ENCODE results near the gene PLS3.
"Not testable (repeated sequence)": the region's sequence is repeated elsewhere in the genome, so short reads cannot be mapped to it uniquely, and the experiment has no call there.

PLS3 gene, protein sequence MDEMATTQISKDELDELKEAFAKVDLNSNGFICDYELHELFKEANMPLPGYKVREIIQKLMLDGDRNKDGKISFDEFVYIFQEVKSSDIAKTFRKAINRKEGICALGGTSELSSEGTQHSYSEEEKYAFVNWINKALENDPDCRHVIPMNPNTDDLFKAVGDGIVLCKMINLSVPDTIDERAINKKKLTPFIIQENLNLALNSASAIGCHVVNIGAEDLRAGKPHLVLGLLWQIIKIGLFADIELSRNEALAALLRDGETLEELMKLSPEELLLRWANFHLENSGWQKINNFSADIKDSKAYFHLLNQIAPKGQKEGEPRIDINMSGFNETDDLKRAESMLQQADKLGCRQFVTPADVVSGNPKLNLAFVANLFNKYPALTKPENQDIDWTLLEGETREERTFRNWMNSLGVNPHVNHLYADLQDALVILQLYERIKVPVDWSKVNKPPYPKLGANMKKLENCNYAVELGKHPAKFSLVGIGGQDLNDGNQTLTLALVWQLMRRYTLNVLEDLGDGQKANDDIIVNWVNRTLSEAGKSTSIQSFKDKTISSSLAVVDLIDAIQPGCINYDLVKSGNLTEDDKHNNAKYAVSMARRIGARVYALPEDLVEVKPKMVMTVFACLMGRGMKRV

DNA sequence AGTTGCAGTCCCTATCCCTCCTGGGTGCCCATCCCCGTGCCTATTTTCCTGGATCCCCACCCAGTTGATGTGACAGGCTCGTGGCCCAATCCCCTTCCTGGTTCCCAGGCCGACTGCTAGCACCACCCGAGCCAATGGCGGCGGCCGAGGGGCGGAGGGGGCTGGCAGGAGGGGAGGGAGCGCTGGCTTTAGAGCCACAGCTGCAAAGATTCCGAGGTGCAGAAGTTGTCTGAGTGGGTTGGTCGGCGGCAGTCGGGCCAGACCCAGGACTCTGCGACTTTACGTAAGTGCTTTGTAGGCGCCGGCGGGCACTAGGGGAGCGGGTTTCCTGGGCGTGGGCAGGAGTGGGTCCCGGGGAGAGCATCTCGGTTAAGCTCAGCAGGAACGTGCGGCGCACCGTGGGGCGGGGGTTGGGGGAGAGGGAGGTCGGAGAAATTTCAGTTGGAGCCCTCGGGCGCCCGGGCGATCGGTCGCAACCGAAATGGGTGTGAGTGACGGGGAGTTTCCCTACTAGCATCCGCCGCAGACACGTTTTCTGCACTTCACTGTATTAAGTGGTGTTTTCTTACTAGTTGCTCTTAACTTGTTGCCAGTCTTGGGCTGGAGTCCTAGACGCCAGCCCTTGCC is at the start of gene PLS3:
TSS of gene PLS3 (plus strand) at position 197 of the 627 bp plus-strand sequence. CDS start 49,077 bp downstream, outside the sequence.
- DNase-seq, result no peak

DNA sequence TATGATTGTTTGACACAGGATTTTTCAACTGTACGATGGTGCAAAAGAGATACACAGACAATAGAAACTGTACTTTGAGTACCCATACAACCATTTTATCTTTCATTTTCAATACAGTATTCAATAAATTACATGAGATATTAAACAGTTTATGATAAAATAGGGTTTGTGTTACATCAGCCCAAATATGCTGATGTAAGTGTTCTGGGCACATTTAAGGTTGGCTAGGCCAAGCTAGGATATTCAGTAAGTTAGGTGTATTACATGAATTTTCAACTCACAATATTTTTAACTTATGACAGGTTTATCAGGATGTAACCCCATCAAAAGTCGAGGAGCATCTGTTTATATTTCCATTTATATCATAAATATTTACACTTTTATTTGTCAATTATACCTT is 42.9 kb upstream of the PLS3 start:
- no peak for DNase-seq

DNA sequence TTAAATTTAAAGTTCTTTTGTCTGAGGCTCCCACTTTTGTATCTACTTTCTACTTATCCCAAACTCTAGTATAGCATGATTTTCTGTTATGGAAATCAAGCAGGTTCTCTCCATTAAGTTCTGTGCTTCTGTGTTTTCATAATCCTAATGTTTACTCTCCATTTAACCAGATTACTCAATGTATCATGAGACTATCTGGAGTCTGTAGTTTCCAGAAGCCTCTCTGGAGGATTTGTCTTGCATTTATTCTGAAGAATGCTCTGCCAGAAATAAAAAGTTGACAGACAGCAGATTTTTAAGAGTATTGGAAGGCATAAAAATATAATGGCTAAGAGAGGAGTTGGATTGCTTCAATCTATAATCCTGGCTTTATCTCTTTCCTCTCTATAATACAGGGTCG is 39.2 kb upstream of the PLS3 start:
- DNase-seq, result no peak

DNA sequence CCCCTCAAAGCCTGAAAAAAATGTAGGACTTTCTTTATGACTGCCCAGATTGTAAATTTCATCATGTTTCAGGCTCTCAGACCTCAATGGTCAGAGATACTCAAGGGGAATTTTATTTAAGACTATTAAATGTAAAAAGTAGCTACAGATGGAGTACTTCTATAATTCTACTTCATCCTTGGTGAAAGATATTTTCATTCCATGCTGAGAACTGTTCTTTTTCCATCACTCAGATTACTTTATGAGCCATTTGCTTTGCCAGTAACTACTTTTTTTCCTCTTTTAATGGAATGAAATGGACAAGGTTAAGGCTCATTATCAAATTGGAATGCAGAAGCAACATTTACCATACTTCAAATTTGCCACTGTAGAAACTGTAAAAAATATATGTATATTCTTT is 38.0 kb upstream of the PLS3 start:
- DNase-seq, result no peak

DNA sequence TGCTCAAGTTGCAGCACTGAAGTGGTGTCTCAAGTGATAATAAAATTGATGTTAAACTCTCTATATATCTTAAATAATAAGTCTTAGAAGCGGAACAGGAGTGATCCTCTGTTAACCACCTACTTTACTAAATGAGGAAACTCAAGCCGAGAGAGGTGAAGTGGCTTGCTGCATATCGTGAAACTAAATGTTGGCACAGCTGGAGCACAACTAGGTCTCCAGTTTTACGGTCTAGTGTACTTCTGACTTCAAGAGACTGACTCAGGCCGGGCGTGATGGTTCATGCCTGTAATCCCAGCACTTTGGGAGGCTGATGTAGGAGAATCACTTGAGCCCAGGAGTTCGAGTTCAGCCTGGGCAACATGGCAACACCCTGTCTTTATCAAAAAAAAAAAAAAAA is 35.5 kb upstream of the PLS3 start:
- no peak for DNase-seq

DNA sequence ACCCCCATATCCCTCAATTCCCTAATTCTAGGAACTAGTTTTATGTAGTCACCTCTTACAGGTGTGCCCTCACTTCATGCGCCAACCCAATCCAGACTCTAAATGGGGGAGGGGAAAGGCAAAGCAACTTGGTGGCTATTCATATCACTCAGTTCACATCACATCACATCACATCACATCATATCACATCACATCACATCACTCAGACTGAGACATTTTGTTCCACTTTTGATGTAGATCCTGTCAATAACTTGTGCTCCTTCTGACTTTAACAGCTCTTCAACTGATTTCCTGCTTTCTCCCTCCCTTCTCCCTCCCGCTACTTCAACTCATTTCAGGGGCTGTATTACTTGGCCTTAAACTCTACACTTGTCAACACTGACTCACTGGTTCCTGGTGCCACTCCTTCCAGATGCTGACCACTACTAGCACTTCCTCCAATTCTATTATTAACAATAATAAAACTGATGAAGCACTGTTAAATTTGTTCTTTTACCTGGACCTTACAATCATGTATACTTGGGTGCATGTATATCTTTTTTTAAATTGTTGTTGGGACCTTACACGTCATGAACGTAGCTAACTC is 29.1 kb upstream of the PLS3 start:
- DNase-seq, result no peak

DNA sequence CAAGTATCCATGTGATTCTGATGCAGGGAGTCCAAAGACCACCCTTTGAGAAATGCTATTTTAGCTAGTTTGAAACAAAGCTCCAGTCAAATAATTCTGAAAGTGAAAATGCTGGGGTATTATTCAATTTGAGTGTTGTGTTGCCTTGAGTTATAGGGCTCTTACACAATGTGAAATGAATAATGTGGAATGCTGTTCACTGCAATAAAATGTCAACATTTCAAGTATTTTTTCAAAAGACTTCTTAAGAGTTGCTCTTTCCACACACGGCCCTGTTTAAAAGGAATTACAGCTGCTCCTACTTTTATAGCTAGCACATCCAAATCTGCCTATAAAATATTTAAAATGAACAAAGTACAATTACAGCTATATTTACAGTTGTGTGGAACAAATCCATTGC is 27.5 kb upstream of the PLS3 start:
- DNase-seq, result no peak

DNA sequence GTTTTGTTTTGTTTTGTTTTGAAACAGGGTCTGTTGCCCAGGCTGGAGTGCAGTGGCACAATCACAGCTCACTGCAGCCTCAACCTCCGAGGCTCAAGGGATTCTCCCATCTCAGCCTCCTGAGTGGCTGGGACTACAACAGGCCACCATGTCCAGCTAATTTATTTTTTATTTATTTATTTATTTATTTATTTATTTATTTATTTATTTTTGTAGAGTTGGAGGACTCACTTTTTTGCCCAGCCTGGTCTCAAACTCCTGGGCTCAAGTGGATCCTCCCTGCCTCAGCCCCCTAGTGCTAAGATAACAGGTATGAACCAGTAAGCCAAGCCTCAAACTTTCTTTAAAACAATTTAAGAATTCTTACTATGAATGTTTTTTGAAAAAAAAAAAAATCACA is 26.6 kb upstream of the PLS3 start:
- no peak for DNase-seq

DNA sequence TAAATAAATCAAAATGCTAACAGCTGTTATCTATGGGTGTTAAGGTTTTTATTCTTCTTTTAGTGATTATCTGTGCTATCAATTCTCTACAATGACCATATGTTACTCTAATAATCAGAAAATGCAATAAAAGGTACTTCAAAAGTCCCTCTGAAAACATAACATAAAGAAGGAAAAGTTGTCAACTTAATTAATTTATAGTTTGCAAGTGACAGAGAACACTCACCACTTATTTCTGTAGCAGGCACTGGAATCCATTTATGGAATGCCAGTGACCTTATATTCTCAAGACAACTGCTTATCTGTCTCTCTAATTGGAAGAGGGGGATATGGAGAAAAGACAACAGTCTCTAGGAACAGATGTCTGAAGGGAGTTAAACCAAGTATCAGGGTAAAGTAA is 25.6 kb upstream of the PLS3 start:
- no peak for DNase-seq

DNA sequence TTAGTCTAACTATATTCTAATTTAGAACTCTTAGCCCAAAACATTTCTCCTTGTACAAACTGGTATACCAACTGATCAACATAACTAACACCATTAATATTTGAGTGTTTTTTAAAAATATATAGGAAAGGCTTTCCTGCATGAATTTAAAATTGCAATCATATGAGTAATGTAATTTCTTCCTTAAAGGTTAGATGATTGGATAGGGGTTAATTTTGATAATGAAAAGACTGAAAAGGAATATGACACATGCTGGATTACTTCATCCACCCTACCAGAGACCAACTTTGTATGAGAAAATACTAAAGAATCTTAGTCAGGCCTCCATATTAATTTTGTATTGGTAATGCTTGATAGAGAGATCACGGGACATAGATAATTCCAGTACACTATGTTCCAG is 25.1 kb upstream of the PLS3 start:
- no peak for DNase-seq

DNA sequence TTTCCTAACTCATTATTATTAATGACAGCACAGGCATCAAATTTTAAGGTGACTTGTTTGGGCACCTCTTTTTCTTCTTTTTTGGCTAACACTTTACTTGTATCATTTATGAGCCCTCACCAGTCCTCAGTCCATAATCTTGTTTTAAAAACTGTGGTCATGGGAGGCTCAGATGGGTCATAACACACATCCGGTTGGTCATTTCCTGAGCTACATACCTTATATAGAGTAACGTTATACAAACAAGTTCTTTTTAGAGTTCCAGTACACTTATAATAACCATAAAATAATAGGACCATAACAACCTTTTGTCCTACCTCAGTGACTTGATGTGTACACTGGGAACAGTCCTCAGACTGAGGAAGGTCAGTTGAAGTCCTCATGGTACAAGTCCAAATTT is 21.1 kb upstream of the PLS3 start:
- DNase-seq, result no peak

DNA sequence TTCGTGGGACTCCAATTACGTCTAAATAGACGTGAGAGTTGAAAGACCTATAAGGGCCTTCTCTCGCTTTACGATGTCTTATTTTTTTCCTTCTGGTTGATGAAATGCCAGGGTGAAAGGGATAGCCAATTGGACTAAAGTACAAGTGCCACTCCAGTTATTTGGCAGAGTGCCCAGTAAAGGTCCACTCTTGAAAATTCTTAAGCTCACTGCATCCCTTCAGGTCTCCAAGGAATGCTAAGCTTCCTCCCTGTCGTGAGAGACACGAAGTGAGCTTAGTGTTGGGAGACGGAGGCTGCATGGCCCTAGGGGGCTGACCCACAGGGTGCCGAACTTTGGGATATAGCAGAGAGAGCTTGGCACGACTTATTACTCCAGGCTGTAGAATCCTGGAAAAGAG is 19.9 kb upstream of the PLS3 start:
- DNase-seq, result not testable (repeated sequence)

DNA sequence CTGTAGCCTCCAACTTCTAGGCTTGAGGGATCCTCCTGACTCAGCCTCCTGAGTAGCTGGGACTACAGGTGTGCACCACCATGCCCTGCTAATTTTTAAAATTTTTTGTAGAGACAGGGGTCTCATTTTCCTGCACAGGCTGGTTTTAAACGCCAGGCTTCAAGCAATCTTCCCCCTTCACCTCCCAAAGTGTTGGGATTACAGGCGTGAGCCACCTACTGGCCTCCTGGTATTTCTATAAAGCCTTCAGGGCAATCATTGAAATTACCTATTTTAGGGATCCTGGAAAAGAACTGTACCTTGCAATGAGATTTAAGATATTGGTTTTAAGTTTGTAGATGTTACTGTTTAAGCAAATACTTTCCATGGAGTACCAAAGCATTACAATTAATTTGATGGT is 13.5 kb upstream of the PLS3 start:
- DNase-seq, result no peak

DNA sequence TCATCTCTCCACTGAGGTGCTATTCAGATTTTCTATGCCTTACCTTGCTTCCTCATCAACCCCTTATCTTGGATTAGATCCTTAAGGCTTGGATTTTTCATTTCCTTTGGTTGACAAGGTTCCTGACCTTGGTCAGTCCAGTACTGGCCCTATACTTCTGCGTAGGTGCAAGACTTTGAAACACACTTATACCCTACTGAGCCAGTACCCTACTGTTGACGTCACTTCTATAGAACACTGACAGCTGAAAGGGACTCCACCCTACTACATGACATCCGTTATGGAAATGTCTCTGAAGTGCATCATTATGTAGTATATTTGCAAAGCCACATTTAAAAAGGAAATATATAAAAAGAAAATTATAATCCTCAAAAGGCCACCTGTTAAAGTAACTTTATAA is 12.0 kb upstream of the PLS3 start:
- DNase-seq, result no peak

DNA sequence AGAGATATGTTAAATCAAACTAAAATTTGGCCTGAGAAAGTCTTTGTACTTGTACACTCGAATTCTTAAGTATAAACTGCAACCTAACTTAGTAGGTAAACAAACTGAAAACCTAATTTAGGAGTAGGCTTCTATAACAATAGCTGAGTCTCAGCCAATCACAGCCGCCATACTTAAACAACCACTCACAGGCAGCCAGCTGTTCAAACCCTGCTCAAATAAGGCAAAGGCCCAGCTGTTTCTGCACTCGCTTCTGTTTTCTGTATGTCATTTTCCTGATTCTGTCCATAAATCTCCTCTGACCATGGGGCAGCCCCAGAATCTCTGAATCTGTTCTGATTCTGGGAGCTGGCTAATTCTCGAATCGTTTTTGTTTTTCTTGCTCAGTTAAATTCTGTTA is 7.8 kb upstream of the PLS3 start:
- no peak for DNase-seq

DNA sequence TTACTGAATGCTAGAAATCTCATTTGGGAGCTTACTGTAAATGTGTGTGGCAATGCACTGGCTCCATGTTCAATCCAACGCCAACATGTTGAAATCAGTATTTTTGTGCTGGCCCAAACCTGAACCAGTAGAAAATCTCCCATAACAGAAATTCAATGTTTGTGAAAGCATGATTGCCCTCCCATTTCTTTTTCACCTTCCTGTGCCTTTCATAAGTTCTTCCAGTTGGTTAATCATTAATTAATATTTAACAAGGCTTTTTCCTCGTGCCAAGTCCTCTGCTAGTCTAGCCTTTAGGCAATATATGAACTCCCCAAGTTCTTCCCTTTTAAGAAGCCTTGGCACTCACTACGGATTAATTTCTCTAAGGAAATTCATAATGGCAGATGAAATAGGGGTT is 1.3 kb upstream of the PLS3 start:
- no peak for DNase-seq

DNA sequence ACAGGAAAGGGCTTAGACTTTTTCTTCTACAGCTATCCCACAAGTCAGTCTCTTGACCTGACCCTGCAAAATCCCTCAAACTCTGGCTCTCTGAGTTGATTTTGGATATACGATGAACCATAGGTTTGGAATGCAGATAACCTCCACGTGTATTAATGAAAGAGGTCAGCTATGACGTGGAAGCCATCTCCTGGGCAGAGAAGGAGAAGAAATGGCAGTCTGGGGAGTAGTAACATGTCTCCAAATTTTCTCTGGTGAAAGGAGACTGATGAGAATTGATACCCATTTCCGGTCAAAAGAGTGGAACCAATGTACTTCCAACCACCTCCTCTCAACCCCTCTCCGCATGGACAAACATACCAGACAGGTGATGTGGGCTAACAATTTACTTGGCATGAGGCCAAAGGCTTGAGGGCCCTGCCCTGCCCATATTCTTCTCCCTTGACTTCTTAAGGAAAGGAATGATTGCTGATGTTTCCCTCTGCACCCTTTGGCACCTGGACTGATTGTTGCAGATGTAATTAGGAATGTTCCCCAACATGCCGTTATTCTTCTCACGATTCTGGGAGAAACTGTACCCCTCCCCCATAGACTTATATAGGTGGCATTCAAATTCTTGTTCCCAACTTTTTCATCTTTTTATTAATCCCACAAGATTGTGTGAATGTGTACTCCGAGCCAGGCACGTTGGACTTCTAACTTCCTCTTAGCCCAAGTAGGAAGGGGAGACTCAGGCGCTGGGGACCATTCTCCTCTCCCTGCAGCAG is 580 bp upstream of the PLS3 start:
- DNase-seq, result no peak

DNA sequence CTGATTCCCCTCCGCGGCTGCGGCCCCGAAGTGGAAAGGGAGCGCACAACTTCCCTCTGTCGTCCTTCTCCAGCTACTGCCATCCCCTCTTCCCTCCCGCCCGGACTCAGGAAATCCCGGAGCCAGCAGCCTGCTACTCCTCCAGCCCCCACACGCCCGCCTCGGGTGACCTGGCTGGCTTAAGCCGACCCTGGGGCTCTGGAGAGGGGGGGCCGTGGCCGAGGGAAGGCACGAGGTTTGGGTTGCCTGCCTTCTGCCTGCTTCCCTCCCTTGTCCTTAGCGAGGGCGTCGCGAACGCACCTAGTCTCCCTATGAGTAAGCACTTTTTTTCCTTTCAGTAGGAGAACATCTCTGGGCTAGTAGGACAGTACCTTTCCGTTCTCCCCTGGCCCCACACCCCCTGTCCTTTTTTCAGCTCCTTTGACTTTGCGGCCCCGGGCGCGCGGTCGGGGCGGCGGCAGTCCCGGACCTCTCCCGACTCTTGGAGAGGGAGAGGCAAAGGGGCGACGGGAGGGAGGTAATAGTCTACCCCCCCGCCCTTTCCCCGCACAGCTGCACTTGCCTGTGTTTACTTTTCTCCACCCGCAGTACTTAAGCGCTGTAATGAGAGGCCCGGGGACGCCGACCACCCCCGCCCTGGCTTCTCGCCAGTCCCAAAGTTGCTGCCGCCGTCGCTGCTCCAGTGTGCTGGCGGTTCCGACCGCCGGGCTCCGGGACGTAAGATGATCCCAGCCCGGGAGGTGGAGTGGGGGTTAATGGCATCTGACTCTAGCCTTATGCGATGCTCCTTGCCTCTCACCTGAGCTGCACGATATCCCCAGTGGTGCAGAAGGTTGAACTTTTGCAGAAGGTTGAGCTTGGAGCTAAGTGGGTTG is 868 bp downstream of the PLS3 start:
- DNase-seq, result no peak

DNA sequence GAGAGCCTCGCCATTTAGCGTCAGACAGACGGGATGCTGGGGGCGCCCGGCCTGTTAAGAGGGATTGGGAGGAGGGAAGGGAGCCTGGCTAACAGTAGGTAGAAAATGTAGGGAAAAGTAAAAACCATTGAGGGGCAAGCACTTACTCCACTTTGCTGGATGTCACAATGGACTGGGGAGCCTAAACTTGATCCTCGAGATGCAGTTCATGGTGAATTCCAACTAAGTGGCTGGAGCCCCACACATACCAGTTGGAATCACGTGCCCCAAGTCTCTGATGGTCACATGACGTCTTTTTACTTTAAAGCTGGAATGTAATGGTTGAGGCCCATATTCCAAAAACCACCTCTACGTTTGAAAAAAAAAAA is 1.5 kb downstream of the PLS3 start:
- DNase-seq, result no peak

DNA sequence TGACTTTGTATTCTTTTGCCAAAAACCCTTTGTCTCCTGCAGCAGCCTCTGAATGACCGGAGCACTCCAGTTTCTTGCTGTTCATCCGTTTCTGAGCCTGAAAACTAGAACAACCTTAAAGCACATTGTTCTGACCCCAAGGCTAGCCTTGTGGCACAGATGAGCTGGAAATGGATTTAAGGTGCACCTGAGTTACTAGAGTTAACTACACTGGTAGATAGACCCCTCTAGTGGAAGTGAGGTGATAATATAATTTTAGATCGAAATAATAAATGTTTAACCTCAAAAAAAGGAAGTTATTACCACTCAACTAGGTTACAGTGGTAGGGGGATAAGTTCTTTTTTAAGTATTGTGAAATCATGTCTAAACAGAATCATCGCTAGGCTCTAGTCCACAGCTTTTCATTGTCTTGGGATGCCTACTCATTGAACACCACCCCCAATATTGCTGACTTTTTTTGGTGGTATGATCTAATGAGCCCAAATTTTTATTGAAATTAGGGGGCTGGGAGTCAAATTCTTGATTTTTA is 2.7 kb downstream of the PLS3 start:
- DNase-seq, result no peak

DNA sequence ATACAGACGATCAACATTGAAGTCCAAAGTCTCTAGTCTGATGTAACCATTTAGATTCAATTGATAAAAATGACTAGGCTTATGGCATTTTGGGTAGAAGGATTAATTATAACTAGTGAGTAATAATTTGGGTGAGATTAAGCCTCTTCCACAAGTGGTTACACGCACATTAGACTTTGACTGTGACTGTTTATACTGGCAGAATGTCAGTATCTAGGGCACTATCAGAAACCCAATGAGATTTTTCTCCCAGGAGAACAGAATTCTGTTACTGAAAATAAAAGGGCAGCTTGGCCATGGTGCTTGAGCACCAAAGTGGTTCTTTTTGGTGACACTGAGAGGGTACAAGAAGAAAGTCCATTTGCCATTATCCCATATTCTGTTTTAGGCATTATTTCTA is 3.3 kb downstream of the PLS3 start:
- no peak for DNase-seq

DNA sequence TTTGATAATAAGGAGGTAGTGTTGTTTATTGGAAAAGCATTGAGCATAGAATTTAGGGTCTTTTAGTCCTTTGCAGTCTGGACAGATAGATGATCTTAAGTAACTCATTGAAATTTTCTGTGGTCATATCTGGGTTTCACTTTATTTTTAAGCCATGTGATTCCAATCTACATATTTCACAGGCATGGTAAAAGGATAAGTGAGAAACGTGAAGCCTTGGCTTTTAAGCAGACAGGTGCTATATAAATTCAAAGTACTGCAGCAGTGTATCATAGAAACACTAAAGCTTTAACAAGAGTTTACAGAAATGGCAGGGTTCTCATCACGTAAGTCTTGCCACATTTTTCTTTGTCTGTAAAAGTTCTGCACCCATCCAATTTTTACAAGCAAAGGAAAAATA is 4.9 kb downstream of the PLS3 start:
- DNase-seq, result no peak
